ENCODE measurements around the gene SLC9A3. TPM values are rescaled to one million over a fixed set of nuclear protein-coding genes. Genes with fewer than 3 reads are reported as not detected.

SLC9A3 gene
- total and polyA plus RNA-seq, 2 of the 13 experiments (the other 11 are each of a cell fraction or from before 2014, with no cell fraction given) = 1.5 to 1.8 TPM

GRCh38 chr5:535846-536698, 11.8 kb upstream of the SLC9A3 start:
- Histone ChIP-seq H3K79me2 (ENCODE audit: insufficient read depth, low read length) (no peaks in the 10 kb centered on the region), H3K4me3 (replicated peaks in 1 of 3; ENCODE audit: insufficient read depth in 1 of 3, low read depth in 2 of 3, low read length in 3 of 3) (peak overlapping the region in 1 of 3 experiments; percentile 7; a peak in 1 of 6 replicates), H3K36me3 (replicated peaks in 1 of 2; ENCODE audit: control insufficient read depth in 1 of 2, insufficient read depth in 2 of 2, low read length in 2 of 2) (no peaks in the 10 kb centered on the region), H3K9me3 (ENCODE audit: low read length) (no peaks in the 10 kb centered on the region), H2AFZ (ENCODE audit: low read length) (no peak overlapping the region), H4K20me1 (ENCODE audit: insufficient read depth, low read length) (no peaks in the 10 kb centered on the region), H3K27ac (ENCODE audit: extremely low read length, insufficient read depth, low read length) (no peak overlapping the region), H3K27me3 (ENCODE audit: control insufficient read depth in 1 of 2, insufficient read depth in 2 of 2, low read length in 2 of 2) (peaks cover 19 to 48% of the 10 kb centered on the region in 2 experiments; a peak in 4 of 5 replicates), H3K4me2 (ENCODE audit: low read depth, low read length) (peak overlapping the region; percentile 57), H3K4me1 (ENCODE audit: insufficient read depth, low read length) (peaks cover 70% of the 10 kb centered on the region), H3K9ac (ENCODE audit: insufficient read depth, low read depth, low read length) (no peak overlapping the region)
- in situ Hi-C loops (cut with HindIII; ENCODE audit: extremely low pct_ligation_motif_present, low pct_unique_long_range_greater_than_20kb) (no loop called here), intact Hi-C loops (cut with micrococcal nuclease; ENCODE audit: unreplicated experiment) (loop anchor here (10.0 kb wide), 1 partner anchor 79 kb away; the partner anchor contains the start of gene CEP72)
- ChIA-PET POLR2A (no interaction called here), CTCF (ENCODE audit: low intra/inter-chr PET ratio, low total read pairs) (no interaction called here)
- DNase-seq (ENCODE audit: low spot score) = no peak
- no peak for FAIRE-seq
- WGBS (ENCODE audit: low lambda C conversion rate) = 14% methylated on average over 23 of the region's 27 CpGs
- ATAC-seq = peak; percentile 9; the same call in 1 of the 3 replicates
- BruUV-seq (replicated peaks) = no TSS peak
- TF ChIP-seq FOXP1 (IDR thresholded peaks at IDR 0.05) = no peak
- TF ChIP-seq FOXP1 (CRISPR knock-in tag; IDR thresholded peaks at IDR 0.05) = peak; percentile 34; the same call in 1 of the 2 replicates
- TF ChIP-seq FOSL2 (CRISPR knock-in tag; IDR thresholded peaks at IDR 0.05) = peak; percentile 15; the same call in 1 of the 2 replicates
- no peak for TF ChIP-seq GLMP (CRISPR knock-in tag; IDR thresholded peaks at IDR 0.05; ENCODE audit: borderline replicate concordance)
- TF ChIP-seq TEAD2 (CRISPR knock-in tag; IDR thresholded peaks at IDR 0.05) = no peak
- no peak for TF ChIP-seq HNRNPL (IDR thresholded peaks at IDR 0.05; ENCODE audit: low read depth, low read length)
- no peak for TF ChIP-seq ZNF292 (CRISPR knock-in tag; IDR thresholded peaks at IDR 0.05; ENCODE audit: borderline replicate concordance, low read depth)
- 0 out of 2 replicates have a peak, but pooled peaks have one; percentile 18 for TF ChIP-seq BCL6 (CRISPR knock-in tag; IDR thresholded peaks at IDR 0.05)
- no peak for TF ChIP-seq ZNF598 (CRISPR knock-in tag; IDR thresholded peaks at IDR 0.05; ENCODE audit: borderline replicate concordance)
- TF ChIP-seq WIZ (CRISPR knock-in tag; IDR thresholded peaks at IDR 0.05) = no peak
- peak; percentile 57; the same call in 1 of the 2 replicates for TF ChIP-seq SALL1 (CRISPR knock-in tag; IDR thresholded peaks at IDR 0.05)
- TF ChIP-seq ZNF264 (CRISPR knock-in tag; IDR thresholded peaks at IDR 0.05) = no peak
- TF ChIP-seq ZNF317 (CRISPR knock-in tag; IDR thresholded peaks at IDR 0.05) = no peak
- 0 out of 2 replicates have a peak, but pooled peaks have one; percentile 31 for TF ChIP-seq ZNF646 (CRISPR knock-in tag; IDR thresholded peaks at IDR 0.05)

Measured in HepG2 (cell line).